GM12878 (cell line): Measurements from ENCODE around the gene ARHGEF37. TPM values are rescaled to one million over a fixed set of nuclear protein-coding genes. Genes with fewer than 3 reads are reported as not detected.

Source experiments
- ATAC-seq: fragments of 200-7000 bp; cut with Tn5 transposase; 3 replicates; pipeline ENCODE4 v1.9.1; 2020; ENCODE audit warnings: mild to moderate bottlenecking, moderate library complexity
- BruUV-seq: library from RNA; stranded (reverse); fragments of 400-500 nt; replicated peaks from 2 replicates; lab custom pipeline; 2021; lab: Mats Ljungman, UMichigan
- CTCF ChIA-PET: fragments of 300-600 bp; sonication (Branson Sonifier 250); formaldehyde crosslinking; extraction: SDS; loops from one replicate; lab custom pipeline; 2021; ENCODE audit warnings: inconsistent platforms; lab: Yijun Ruan, JAX
- POLR2A ChIA-PET: fragments of 350-600 bp; formaldehyde crosslinking; extraction: SDS; loops from one replicate; lab custom pipeline; 2021; ENCODE audit warnings: inconsistent platforms; lab: Charles Lee
- RAD21 ChIA-PET: fragments of 300-600 bp; sonication (Branson Sonifier 250); formaldehyde crosslinking; loops from one replicate; lab custom pipeline; 2023; ENCODE audit warnings: antibody characterized with exemption; ENCODE audit not compliant: unreplicated experiment; lab: Charles Lee
- SMC1A ChIA-PET: fragments of 300-600 bp; sonication (Branson Sonifier 250); formaldehyde crosslinking; loops from one replicate; lab custom pipeline; 2023; ENCODE audit not compliant: unreplicated experiment, uncharacterized antibody; lab: Charles Lee
- DNase-seq: peaks from one replicate; pipeline ENCODE4 v3.0.0-alpha.2; 2011; ENCODE audit warnings: low read depth, low spot score
- FAIRE-seq: peaks from 3 replicates; lab custom pipeline; 2011; peaks lifted over from hg19 to GRCh38; lab: Jason Lieb, UNC
- H2AFZ ChIP-seq: 2 replicates; pipeline ENCODE4 v1.6.0; 2011; ENCODE audit warnings: low read depth, low read length, control low read depth; ENCODE audit not compliant: control insufficient read depth
- H3K27ac ChIP-seq: 2 replicates; pipeline ENCODE4 v1.5.1; 2011; ENCODE audit warnings: control low read depth; ENCODE audit not compliant: control insufficient read depth, insufficient read depth
- H3K27me3 ChIP-seq, 2 experiments: replicated peaks in 1 of 2; 2 replicates each; pipeline versions ENCODE4 v1.6.0 to v1.6.1; 2011; ENCODE audit warnings: low read length in 1 of 2; ENCODE audit not compliant: control insufficient read depth in 2 of 2, insufficient read depth in 2 of 2
- H3K36me3 ChIP-seq, 2 experiments: 2 replicates each; pipeline ENCODE4 v1.5.1; 2011; ENCODE audit warnings: low read length in 1 of 2; ENCODE audit not compliant: control insufficient read depth in 2 of 2, insufficient read depth in 2 of 2
- H3K4me1 ChIP-seq: 2 replicates; pipeline ENCODE4 v1.6.1; 2011; ENCODE audit warnings: mild to moderate bottlenecking, low read length, moderate library complexity, mixed read lengths; ENCODE audit not compliant: control insufficient read depth, insufficient read depth
- H3K4me2 ChIP-seq: 2 replicates; pipeline ENCODE4 v1.6.0; 2011; ENCODE audit warnings: control low read depth; ENCODE audit not compliant: control insufficient read depth, insufficient read depth
- H3K4me3 ChIP-seq: fragments of 200-600 bp; sonication (generic); 2 replicates; pipeline ENCODE4 v1.5.1; 2016
- H3K79me2 ChIP-seq: 2 replicates; pipeline ENCODE4 v1.6.0; 2011; ENCODE audit warnings: low read length; ENCODE audit not compliant: control insufficient read depth, insufficient read depth
- H3K9ac ChIP-seq: 2 replicates; pipeline ENCODE4 v1.8.0; 2011; ENCODE audit warnings: low read length, control low read depth, mixed read lengths; ENCODE audit not compliant: control insufficient read depth, insufficient read depth
- H3K9me3 ChIP-seq: replicated peaks from 3 replicates; pipeline ENCODE4 v1.5.1; 2011; ENCODE audit warnings: mild to moderate bottlenecking, low read length; ENCODE audit not compliant: control insufficient read depth, insufficient read depth
- H4K20me1 ChIP-seq: 2 replicates; pipeline ENCODE4 v1.6.0; 2011; ENCODE audit not compliant: control insufficient read depth, insufficient read depth
- CREM ChIP-seq: IDR thresholded peaks from 2 replicates; pipeline ENCODE4 v1.6.1; 2014; ENCODE audit warnings: antibody characterized with exemption, low read depth
- GATAD2B ChIP-seq: fragments of 450-650 bp; conservative IDR thresholded peaks from 2 replicates; pipeline ENCODE4 v1.6.1; 2017; ENCODE audit warnings: low read depth, mild to moderate bottlenecking, moderate library complexity
- HDGF ChIP-seq: fragments of 450-650 bp; IDR thresholded peaks from 2 replicates; pipeline ENCODE4 v1.6.1; 2016; ENCODE audit warnings: antibody characterized with exemption
- KAT2A ChIP-seq: conservative IDR thresholded peaks from 2 replicates; pipeline ENCODE4 v1.6.1; 2011; ENCODE audit warnings: low read depth, low read length; ENCODE audit not compliant: control insufficient read depth
- LARP7 ChIP-seq: fragments of 450-650 bp; IDR thresholded peaks from 2 replicates; pipeline ENCODE4 v1.6.1; 2017; ENCODE audit warnings: mild to moderate bottlenecking
- MTA3 ChIP-seq: IDR thresholded peaks from 2 replicates; pipeline ENCODE4 v1.6.1; 2012; ENCODE audit warnings: low read length, inconsistent platforms, borderline replicate concordance
- MYC ChIP-seq: IDR thresholded peaks from 2 replicates; pipeline ENCODE4 v1.6.1; 2011; ENCODE audit warnings: mild to moderate bottlenecking, low read length, moderate library complexity, inconsistent platforms; ENCODE audit not compliant: insufficient read depth, insufficient replicate concordance, insufficient read length, severe bottlenecking
- POLR2A ChIP-seq: IDR thresholded peaks from 2 replicates; pipeline ENCODE4 v1.6.1; 2011; ENCODE audit warnings: low read depth, mild to moderate bottlenecking, low read length
- RB1 ChIP-seq: fragments of 450-650 bp; formaldehyde crosslinking; IDR thresholded peaks from 2 replicates; pipeline ENCODE4 v1.6.1; 2017; ENCODE audit warnings: mild to moderate bottlenecking, borderline replicate concordance
- SMARCA5 ChIP-seq: fragments of 450-650 bp; IDR thresholded peaks from 2 replicates; pipeline ENCODE4 v1.6.1; 2017; ENCODE audit warnings: mild to moderate bottlenecking
- STAT3 ChIP-seq: IDR thresholded peaks from 2 replicates; pipeline ENCODE4 v1.6.1; 2011; ENCODE audit warnings: low read depth, low read length, improper control_type of control experiment
- TCF12 ChIP-seq: IDR thresholded peaks from 2 replicates; pipeline ENCODE4 v1.6.1; 2011; ENCODE audit warnings: low read depth, mild to moderate bottlenecking, low read length
- WGBS: methylation state at CpG from one replicate; pipeline ENCODE4 v1.1.6; 2016; ENCODE audit warnings: low lambda C conversion rate; ENCODE audit not compliant: insufficient replicate concordance, insufficient coverage; ENCODE audit errors: missing lambda C conversion rate; 5-methylcytosine and 5-hydroxymethylcytosine counted together
- in situ Hi-C: fragments of 300-500 bp; cut with MboI; formaldehyde crosslinking; loops from 9 replicates; pipeline ENCODE4 v1.14.3; 2018; ENCODE audit warnings: mixed read lengths
- intact Hi-C: fragments of 100-400 bp; cut with micrococcal nuclease; formaldehyde crosslinking; loops from one replicate; pipeline ENCODE4 v1.14.2; 2022; ENCODE audit not compliant: unreplicated experiment
- polyA plus RNA-seq, 11 experiments: library from polyadenylated mRNA; depleted of rRNA in 4 of 11; unstranded in 6 of 11; stranded (reverse) in 5 of 11; fragments of >200 nt; fragmentation: Nextera tagmentation in 4 of 11; fragmentation: Illumina TruSeq in 1 of 11; extraction: Ambion mirVana in 4 of 11; extraction: Trizol in 1 of 11; gene quantifications; 1 replicate in 1 of 11; 2 replicates in 10 of 11; pipeline versions ENCODE4 v1.2.1 to v1.2.3, GENCODE V29; 2011 to 2016; ENCODE audit warnings: inconsistent platforms in 2 of 11, missing spikeins in 2 of 11, low read depth in 1 of 11
- total RNA-seq, 4 experiments: library from RNA; depleted of rRNA in 3 of 4; stranded (reverse); fragments of >200 nt in 3 of 4; fragmentation: Illumina TruSeq in 1 of 4; extraction: Trizol in 1 of 4; gene quantifications; 2 replicates each; pipeline versions ENCODE4 v1.2.1 to v1.2.3, GENCODE V29; 2013 to 2021
- TF ChIP-seq, protein P1 (sequence below): IDR thresholded peaks from 2 replicates; pipeline ENCODE4 v1.6.1; 2012; ENCODE audit warnings: low read depth, low read length, improper control_type of control experiment
- TF ChIP-seq, protein P2 (sequence below): IDR thresholded peaks from 2 replicates; pipeline ENCODE4 v1.6.1; 2011; ENCODE audit warnings: low read depth, mild to moderate bottlenecking, low read length, moderate library complexity, borderline replicate concordance; ENCODE audit errors: extremely low read depth
- TF ChIP-seq, protein P3 (sequence below): fragments of 450-650 bp; formaldehyde crosslinking; IDR thresholded peaks from 2 replicates; pipeline ENCODE4 v1.4.0; 2020; ENCODE audit warnings: mild to moderate bottlenecking, moderate library complexity

ARHGEF37 gene
- total and polyA plus RNA-seq, 10 of the 15 experiments (the other 5 are each of a cell fraction or from before 2014, with no cell fraction given) = 0.16 to 1.1 (median 0.63) TPM

DNA sequence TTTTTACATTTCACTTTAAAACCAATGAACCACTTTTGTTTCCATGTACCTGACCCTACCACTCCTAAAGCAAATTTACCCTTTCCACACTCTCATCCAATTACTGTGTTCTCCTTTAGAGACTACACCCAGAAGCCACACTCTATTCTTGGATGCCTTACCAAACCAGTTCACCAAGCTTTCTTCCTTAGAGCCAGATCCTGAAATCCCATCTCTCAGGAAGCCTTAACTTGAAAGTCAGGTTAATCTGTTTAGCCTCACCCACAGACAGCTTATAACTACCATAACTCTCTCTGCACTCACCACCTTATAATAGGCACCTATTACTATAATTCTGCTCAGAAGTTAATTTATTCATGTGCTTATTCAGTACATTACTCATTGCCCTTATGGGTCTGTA, 34.3 kb upstream of the ARHGEF37 start (continued):
- TF ChIP-seq, protein P1, sequence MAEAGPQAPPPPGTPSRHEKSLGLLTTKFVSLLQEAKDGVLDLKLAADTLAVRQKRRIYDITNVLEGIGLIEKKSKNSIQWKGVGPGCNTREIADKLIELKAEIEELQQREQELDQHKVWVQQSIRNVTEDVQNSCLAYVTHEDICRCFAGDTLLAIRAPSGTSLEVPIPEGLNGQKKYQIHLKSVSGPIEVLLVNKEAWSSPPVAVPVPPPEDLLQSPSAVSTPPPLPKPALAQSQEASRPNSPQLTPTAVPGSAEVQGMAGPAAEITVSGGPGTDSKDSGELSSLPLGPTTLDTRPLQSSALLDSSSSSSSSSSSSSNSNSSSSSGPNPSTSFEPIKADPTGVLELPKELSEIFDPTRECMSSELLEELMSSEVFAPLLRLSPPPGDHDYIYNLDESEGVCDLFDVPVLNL = no peak
- TF ChIP-seq RB1 = no peak
- TF ChIP-seq KAT2A = no peak
- TF ChIP-seq SMARCA5 = no peak
- TF ChIP-seq, protein P2, sequence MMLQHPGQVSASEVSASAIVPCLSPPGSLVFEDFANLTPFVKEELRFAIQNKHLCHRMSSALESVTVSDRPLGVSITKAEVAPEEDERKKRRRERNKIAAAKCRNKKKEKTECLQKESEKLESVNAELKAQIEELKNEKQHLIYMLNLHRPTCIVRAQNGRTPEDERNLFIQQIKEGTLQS = no peak
- no peak for TF ChIP-seq POLR2A
- TF ChIP-seq, all 136 proteins: peak for 0

- peak overlapping the region; percentile 76 for H3K4me2 ChIP-seq
- peak overlapping the region; percentile 100 for H3K27ac ChIP-seq
- 2% methylated on average over 25 of the region's 25 CpGs for WGBS
- ChIA-PET SMC1A (interaction anchor here (0.8 to 2.2 kb wide), 17 partner anchors 10 to 451 kb away, joined by 3 to 11 read pairs (median 4); partner anchors contain the start of genes HMGXB3, PCYOX1L and TIGD6), CTCF (interaction anchor here (0.6 to 5.4 kb wide), 11 partner anchors 13 to 232 kb away, joined by 3 to 39 read pairs (median 3); no protein-coding TSS in a partner anchor), RAD21 (interaction anchor here (0.9 to 1.7 kb wide), 5 partner anchors 10 to 205 kb away, joined by 3 to 10 read pairs (median 4); partner anchors contain the start of genes GRPEL2 and PCYOX1L), POLR2A (interaction anchor here (0.6 to 3.5 kb wide), 8 partner anchors 8 to 211 kb away, joined by 3 to 22 read pairs (median 3); partner anchors contain the start of gene GRPEL2)
- H3K36me3 ChIP-seq = peaks cover 5 to 8% of the 10 kb centered on the region in 2 experiments; a peak in 3 of 4 replicates
- FAIRE-seq (peak; percentile 73), ATAC-seq (peak; percentile 62), DNase-seq (peak; percentile 32)
- H3K4me3 ChIP-seq = peak overlapping the region; percentile 82
- H4K20me1 ChIP-seq = no peaks in the 10 kb centered on the region
- H3K9ac ChIP-seq = peak overlapping the region; percentile 100
- in situ Hi-C loops (loop anchor here (5.0 kb wide), 1 partner anchor 177 kb away; no protein-coding TSS in a partner anchor), intact Hi-C loops (loop anchor here (2.0 kb wide), 1 partner anchor 205 kb away; the partner anchor contains the start of gene GRPEL2)
- no TSS peak for BruUV-seq
- H3K4me1 ChIP-seq = no peaks in the 10 kb centered on the region; the same call in 1 of the 2 replicates
- no peaks in the 10 kb centered on the region for H3K9me3 ChIP-seq
- peak overlapping the region; percentile 27; the same call in 1 of the 2 replicates for H2AFZ ChIP-seq
- peaks cover 72% of the 10 kb centered on the region for H3K79me2 ChIP-seq
- H3K27me3 ChIP-seq = no peaks in the 10 kb centered on the region
- TF ChIP-seq GATAD2B (0 out of 2 replicates have a peak, but pooled peaks have one; percentile 20), LARP7 (0 out of 2 replicates have a peak, but pooled peaks have one; percentile 50), MYC (no peak), CREM (0 out of 2 replicates have a peak, but pooled peaks have one; percentile 11), MTA3 (no peak), STAT3 (no peak), HDGF (no peak), TCF12 (no peak)
- TF ChIP-seq, protein P3, sequence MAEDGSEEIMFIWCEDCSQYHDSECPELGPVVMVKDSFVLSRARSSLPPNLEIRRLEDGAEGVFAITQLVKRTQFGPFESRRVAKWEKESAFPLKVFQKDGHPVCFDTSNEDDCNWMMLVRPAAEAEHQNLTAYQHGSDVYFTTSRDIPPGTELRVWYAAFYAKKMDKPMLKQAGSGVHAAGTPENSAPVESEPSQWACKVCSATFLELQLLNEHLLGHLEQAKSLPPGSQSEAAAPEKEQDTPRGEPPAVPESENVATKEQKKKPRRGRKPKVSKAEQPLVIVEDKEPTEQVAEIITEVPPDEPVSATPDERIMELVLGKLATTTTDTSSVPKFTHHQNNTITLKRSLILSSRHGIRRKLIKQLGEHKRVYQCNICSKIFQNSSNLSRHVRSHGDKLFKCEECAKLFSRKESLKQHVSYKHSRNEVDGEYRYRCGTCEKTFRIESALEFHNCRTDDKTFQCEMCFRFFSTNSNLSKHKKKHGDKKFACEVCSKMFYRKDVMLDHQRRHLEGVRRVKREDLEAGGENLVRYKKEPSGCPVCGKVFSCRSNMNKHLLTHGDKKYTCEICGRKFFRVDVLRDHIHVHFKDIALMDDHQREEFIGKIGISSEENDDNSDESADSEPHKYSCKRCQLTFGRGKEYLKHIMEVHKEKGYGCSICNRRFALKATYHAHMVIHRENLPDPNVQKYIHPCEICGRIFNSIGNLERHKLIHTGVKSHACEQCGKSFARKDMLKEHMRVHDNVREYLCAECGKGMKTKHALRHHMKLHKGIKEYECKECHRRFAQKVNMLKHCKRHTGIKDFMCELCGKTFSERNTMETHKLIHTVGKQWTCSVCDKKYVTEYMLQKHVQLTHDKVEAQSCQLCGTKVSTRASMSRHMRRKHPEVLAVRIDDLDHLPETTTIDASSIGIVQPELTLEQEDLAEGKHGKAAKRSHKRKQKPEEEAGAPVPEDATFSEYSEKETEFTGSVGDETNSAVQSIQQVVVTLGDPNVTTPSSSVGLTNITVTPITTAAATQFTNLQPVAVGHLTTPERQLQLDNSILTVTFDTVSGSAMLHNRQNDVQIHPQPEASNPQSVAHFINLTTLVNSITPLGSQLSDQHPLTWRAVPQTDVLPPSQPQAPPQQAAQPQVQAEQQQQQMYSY = no peak
Measured at GRCh38 chr5:149549461-149550267, 31.6 kb upstream of the ARHGEF37 start.
